ENCODE results near the gene EVA1C.

- TF ChIP-seq CTCF (IDR thresholded peaks at IDR 0.05): no peak
- no peak for TF ChIP-seq POLR2A (IDR thresholded peaks at IDR 0.05)
These were observed 61.9 kb downstream of the EVA1C start for GRCh38 chr21:32474179-32475059.
